ENCODE results near the gene LMBRD1.

The LMBRD1 gene

GRCh38 chr6:69663215-69663614 is 133.6 kb downstream of the LMBRD1 start:
- peaks cover 0 to 6% (median 2%) of the 10 kb centered on the region in 5 experiments for H3K9me3 ChIP-seq (ENCODE audit: control extremely low read depth in 1 of 5, control insufficient read depth in 4 of 5, insufficient read depth in 2 of 5, low read depth in 1 of 5, low read length in 4 of 5)
- peaks cover 0 to 2% (median 0%) of the 10 kb centered on the region in 5 experiments for H3K27me3 ChIP-seq (replicated peaks in 2 of 5; ENCODE audit: control insufficient read depth in 4 of 5, insufficient read depth in 5 of 5, low read length in 4 of 5)
- no peak overlapping the region for H3K27ac ChIP-seq (ENCODE audit: insufficient read depth in 1 of 2, low read depth in 1 of 2, low read length in 2 of 2, poor library complexity in 1 of 2, severe bottlenecking in 2 of 2)
- CTCF ChIA-PET = interaction anchor here (0.6 kb wide), 1 partner anchor 693 kb away, joined by 4 read pairs; no protein-coding TSS in a partner anchor
- WGBS (ENCODE audit: insufficient coverage) = 100% methylated on average over 1 of the region's 2 CpGs
- H3K36me3 ChIP-seq (ENCODE audit: control insufficient read depth in 4 of 4, insufficient read depth in 4 of 4, low read length in 3 of 4) = no peaks in the 10 kb centered on the region
- H3K4me1 ChIP-seq (ENCODE audit: control extremely low read depth in 1 of 4, control insufficient read depth in 4 of 4, insufficient read depth in 4 of 4, low read length in 3 of 4) = no peaks in the 10 kb centered on the region
- POLR2A ChIA-PET = no interaction called here
- H3K4me3 ChIP-seq (ENCODE audit: control insufficient read depth in 1 of 7, extremely low read depth in 1 of 7, insufficient read depth in 4 of 7, low read depth in 2 of 7, low read length in 6 of 7) = no peak overlapping the region
- no peak for DNase-seq

- POLR2A ChIA-PET = no interaction called here
- CTCF ChIA-PET = no interaction called here
- H3K36me3 ChIP-seq (ENCODE audit: control insufficient read depth in 4 of 4, insufficient read depth in 4 of 4, low read length in 3 of 4) = no peaks in the 10 kb centered on the region
- peaks cover 0 to 3% (median 0%) of the 10 kb centered on the region in 5 experiments for H3K9me3 ChIP-seq (ENCODE audit: control extremely low read depth in 1 of 5, control insufficient read depth in 4 of 5, insufficient read depth in 2 of 5, low read depth in 1 of 5, low read length in 4 of 5)
- DNase-seq = no peak
- H3K4me1 ChIP-seq (ENCODE audit: control extremely low read depth in 1 of 4, control insufficient read depth in 4 of 4, insufficient read depth in 4 of 4, low read length in 3 of 4) = no peaks in the 10 kb centered on the region
- no peaks in the 10 kb centered on the region for H3K27me3 ChIP-seq (replicated peaks in 2 of 5; ENCODE audit: control insufficient read depth in 4 of 5, insufficient read depth in 5 of 5, low read length in 4 of 5)
- no peak overlapping the region for H3K4me3 ChIP-seq (ENCODE audit: control insufficient read depth in 1 of 7, extremely low read depth in 1 of 7, insufficient read depth in 4 of 7, low read depth in 2 of 7, low read length in 6 of 7)
- no peak overlapping the region for H3K27ac ChIP-seq (ENCODE audit: insufficient read depth in 1 of 2, low read depth in 1 of 2, low read length in 2 of 2, poor library complexity in 1 of 2, severe bottlenecking in 2 of 2)
These were observed 146.1 kb downstream of the LMBRD1 start for GRCh38 chr6:69650703-69651102.

- Histone ChIP-seq H3K27ac (ENCODE audit: insufficient read depth in 1 of 2, low read depth in 1 of 2, low read length in 2 of 2, poor library complexity in 1 of 2, severe bottlenecking in 2 of 2) (no peak overlapping the region), H3K4me3 (ENCODE audit: control insufficient read depth in 1 of 7, extremely low read depth in 1 of 7, insufficient read depth in 4 of 7, low read depth in 2 of 7, low read length in 6 of 7) (no peak overlapping the region), H3K9me3 (ENCODE audit: control extremely low read depth in 1 of 5, control insufficient read depth in 4 of 5, insufficient read depth in 2 of 5, low read depth in 1 of 5, low read length in 4 of 5) (peaks cover 0 to 1% (median 0%) of the 10 kb centered on the region in 5 experiments), H3K27me3 (replicated peaks in 2 of 5; ENCODE audit: control insufficient read depth in 4 of 5, insufficient read depth in 5 of 5, low read length in 4 of 5) (peaks cover 0 to 2% (median 0%) of the 10 kb centered on the region in 5 experiments), H3K4me1 (ENCODE audit: control extremely low read depth in 1 of 4, control insufficient read depth in 4 of 4, insufficient read depth in 4 of 4, low read length in 3 of 4) (no peaks in the 10 kb centered on the region), H3K36me3 (ENCODE audit: control insufficient read depth in 4 of 4, insufficient read depth in 4 of 4, low read length in 3 of 4) (no peaks in the 10 kb centered on the region)
- no peak for DNase-seq
- ChIA-PET POLR2A (no interaction called here), CTCF (no interaction called here)
- WGBS (ENCODE audit: insufficient coverage) = no CpG with 5 or more reads among the region's 2 CpGs
These were observed 149.1 kb downstream of the LMBRD1 start for GRCh38 chr6:69647726-69648125.

GRCh38 chr6:69643688-69644087 is 153.1 kb downstream of the LMBRD1 start:
- no peak overlapping the region for H3K4me3 ChIP-seq (ENCODE audit: control insufficient read depth in 1 of 7, extremely low read depth in 1 of 7, insufficient read depth in 4 of 7, low read depth in 2 of 7, low read length in 6 of 7)
- no peak for DNase-seq
- H3K27ac ChIP-seq (ENCODE audit: insufficient read depth in 1 of 2, low read depth in 1 of 2, low read length in 2 of 2, poor library complexity in 1 of 2, severe bottlenecking in 2 of 2) = no peak overlapping the region
- peaks cover 0 to 1% (median 0%) of the 10 kb centered on the region in 5 experiments for H3K9me3 ChIP-seq (ENCODE audit: control extremely low read depth in 1 of 5, control insufficient read depth in 4 of 5, insufficient read depth in 2 of 5, low read depth in 1 of 5, low read length in 4 of 5)
- no peaks in the 10 kb centered on the region for H3K4me1 ChIP-seq (ENCODE audit: control extremely low read depth in 1 of 4, control insufficient read depth in 4 of 4, insufficient read depth in 4 of 4, low read length in 3 of 4)
- POLR2A ChIA-PET = no interaction called here
- CTCF ChIA-PET = no interaction called here
- peaks cover 0 to 2% (median 0%) of the 10 kb centered on the region in 5 experiments for H3K27me3 ChIP-seq (replicated peaks in 2 of 5; ENCODE audit: control insufficient read depth in 4 of 5, insufficient read depth in 5 of 5, low read length in 4 of 5)
- WGBS (ENCODE audit: insufficient coverage) = 80% methylated on average over 1 of the region's 2 CpGs
- no peaks in the 10 kb centered on the region for H3K36me3 ChIP-seq (ENCODE audit: control insufficient read depth in 4 of 4, insufficient read depth in 4 of 4, low read length in 3 of 4)

- peaks cover 0 to 3% (median 0%) of the 10 kb centered on the region in 5 experiments for H3K27me3 ChIP-seq (replicated peaks in 2 of 5; ENCODE audit: control insufficient read depth in 4 of 5, insufficient read depth in 5 of 5, low read length in 4 of 5)
- DNase-seq = no peak
- no peak overlapping the region for H3K27ac ChIP-seq (ENCODE audit: insufficient read depth in 1 of 2, low read depth in 1 of 2, low read length in 2 of 2, poor library complexity in 1 of 2, severe bottlenecking in 2 of 2)
- no peaks in the 10 kb centered on the region for H3K9me3 ChIP-seq (ENCODE audit: control extremely low read depth in 1 of 5, control insufficient read depth in 4 of 5, insufficient read depth in 2 of 5, low read depth in 1 of 5, low read length in 4 of 5)
- H3K4me1 ChIP-seq (ENCODE audit: control extremely low read depth in 1 of 4, control insufficient read depth in 4 of 4, insufficient read depth in 4 of 4, low read length in 3 of 4) = no peaks in the 10 kb centered on the region
- no peaks in the 10 kb centered on the region for H3K36me3 ChIP-seq (ENCODE audit: control insufficient read depth in 4 of 4, insufficient read depth in 4 of 4, low read length in 3 of 4)
- WGBS (ENCODE audit: insufficient coverage) = 94% methylated on average over 2 of the region's 2 CpGs
- ChIA-PET CTCF (no interaction called here), POLR2A (no interaction called here)
- no peak overlapping the region for H3K4me3 ChIP-seq (ENCODE audit: control insufficient read depth in 1 of 7, extremely low read depth in 1 of 7, insufficient read depth in 4 of 7, low read depth in 2 of 7, low read length in 6 of 7)
These were observed 163.9 kb downstream of the LMBRD1 start for GRCh38 chr6:69632932-69633331.

GRCh38 chr6:69631552-69632346 is 165.1 kb downstream of the LMBRD1 start:
- H3K36me3 ChIP-seq (ENCODE audit: control insufficient read depth in 4 of 4, insufficient read depth in 4 of 4, low read length in 3 of 4) = no peaks in the 10 kb centered on the region
- no peak overlapping the region for H3K27ac ChIP-seq (ENCODE audit: insufficient read depth in 1 of 2, low read depth in 1 of 2, low read length in 2 of 2, poor library complexity in 1 of 2, severe bottlenecking in 2 of 2)
- ChIA-PET CTCF (interaction anchor here (1.4 kb wide), 1 partner anchor 11 kb away, joined by 3 read pairs; no protein-coding TSS in a partner anchor), POLR2A (no interaction called here)
- 65% methylated on average over 4 of the region's 4 CpGs for WGBS (ENCODE audit: insufficient coverage)
- H3K9me3 ChIP-seq (ENCODE audit: control extremely low read depth in 1 of 5, control insufficient read depth in 4 of 5, insufficient read depth in 2 of 5, low read depth in 1 of 5, low read length in 4 of 5) = no peaks in the 10 kb centered on the region
- H3K4me1 ChIP-seq (ENCODE audit: control extremely low read depth in 1 of 4, control insufficient read depth in 4 of 4, insufficient read depth in 4 of 4, low read length in 3 of 4) = no peaks in the 10 kb centered on the region
- no peak for DNase-seq
- H3K4me3 ChIP-seq (ENCODE audit: control insufficient read depth in 1 of 7, extremely low read depth in 1 of 7, insufficient read depth in 4 of 7, low read depth in 2 of 7, low read length in 6 of 7) = no peak overlapping the region
- H3K27me3 ChIP-seq (replicated peaks in 2 of 5; ENCODE audit: control insufficient read depth in 4 of 5, insufficient read depth in 5 of 5, low read length in 4 of 5) = peaks cover 0 to 3% (median 0%) of the 10 kb centered on the region in 5 experiments

GRCh38 chr6:69630767-69631166 is 166.0 kb downstream of the LMBRD1 start:
- H3K36me3 ChIP-seq (ENCODE audit: control insufficient read depth in 4 of 4, insufficient read depth in 4 of 4, low read length in 3 of 4) = no peaks in the 10 kb centered on the region
- H3K27me3 ChIP-seq (replicated peaks in 2 of 5; ENCODE audit: control insufficient read depth in 4 of 5, insufficient read depth in 5 of 5, low read length in 4 of 5) = peaks cover 0 to 3% (median 0%) of the 10 kb centered on the region in 5 experiments
- CTCF ChIA-PET = interaction anchor here (1.4 kb wide), 1 partner anchor 10 kb away, joined by 3 read pairs; no protein-coding TSS in a partner anchor
- no CpG with 5 or more reads among the region's 1 CpG for WGBS (ENCODE audit: insufficient coverage)
- POLR2A ChIA-PET = no interaction called here
- no peak overlapping the region for H3K4me3 ChIP-seq (ENCODE audit: control insufficient read depth in 1 of 7, extremely low read depth in 1 of 7, insufficient read depth in 4 of 7, low read depth in 2 of 7, low read length in 6 of 7)
- no peak overlapping the region for H3K27ac ChIP-seq (ENCODE audit: insufficient read depth in 1 of 2, low read depth in 1 of 2, low read length in 2 of 2, poor library complexity in 1 of 2, severe bottlenecking in 2 of 2)
- DNase-seq = no peak
- H3K4me1 ChIP-seq (ENCODE audit: control extremely low read depth in 1 of 4, control insufficient read depth in 4 of 4, insufficient read depth in 4 of 4, low read length in 3 of 4) = no peaks in the 10 kb centered on the region
- no peaks in the 10 kb centered on the region for H3K9me3 ChIP-seq (ENCODE audit: control extremely low read depth in 1 of 5, control insufficient read depth in 4 of 5, insufficient read depth in 2 of 5, low read depth in 1 of 5, low read length in 4 of 5)
